Stimulated activated CD4-positive, alpha-beta T cell treated with anti-CD3 and anti-CD28 coated beads, Interleukin-15, amount 100 ng/mL, for 48 hours (primary cell): ENCODE measurements around the gene BLACAT1.
"Not testable (repeated sequence)": the region's sequence is repeated elsewhere in the genome, so short reads cannot be mapped to it uniquely, and the experiment has no call there.

Experiments used
- DNase-seq, 2 donors: peaks; one replicate each; pipeline ENCODE4 v3.0.0-alpha.2; 2020; ENCODE audit warnings: low read depth in 2 of 2

Gene BLACAT1

GRCh38 chr1:205417870-205418635, 37.8 kb downstream of the BLACAT1 start:
- no peak for DNase-seq

- DNase-seq = no peak
Observed at GRCh38 chr1:205416322-205416721, 39.5 kb downstream of the BLACAT1 start.

- DNase-seq = no peak
Observed at GRCh38 chr1:205410581-205411298, 45.1 kb downstream of the BLACAT1 start.

- DNase-seq = no peak
Observed at GRCh38 chr1:205407970-205408369, 47.9 kb downstream of the BLACAT1 start.

GRCh38 chr1:205406252-205406651, 49.6 kb downstream of the BLACAT1 start:
- not testable (repeated sequence) for DNase-seq
